ENCODE results near the gene DNAJC7.
"Not testable (repeated sequence)": the region's sequence is repeated elsewhere in the genome, so short reads cannot be mapped to it uniquely, and the experiment has no call there.

The DNAJC7 gene

GRCh38 chr17:42025191-42025579 is 7.9 kb upstream of the DNAJC7 start:
- Histone ChIP-seq H3K9ac (ENCODE audit: low read length) (no peak overlapping the region), H3K36me3 (ENCODE audit: control insufficient read depth, insufficient read depth, low read length) (peaks cover 33% of the 10 kb centered on the region), H3K4me1 (ENCODE audit: control insufficient read depth, insufficient read depth, low read length) (peaks cover 26% of the 10 kb centered on the region), H3K27ac (ENCODE audit: low read depth, low read length) (no peak overlapping the region), H3K9me3 (ENCODE audit: control insufficient read depth, insufficient read depth, low read depth, low read length) (no peaks in the 10 kb centered on the region), H3K27me3 (ENCODE audit: control insufficient read depth, insufficient read depth, low read length) (no peaks in the 10 kb centered on the region), H3K4me3 (ENCODE audit: low read depth, low read length) (no peak overlapping the region)

- no peak overlapping the region for H3K9ac ChIP-seq (ENCODE audit: low read length)
- no peak overlapping the region for H3K27ac ChIP-seq (ENCODE audit: low read depth, low read length)
- no peak overlapping the region for H3K4me3 ChIP-seq (ENCODE audit: low read depth, low read length)
These were observed 6.5 kb upstream of the DNAJC7 start for GRCh38 chr17:42023524-42024349.

GRCh38 chr17:42020845-42021244 is 3.6 kb upstream of the DNAJC7 start:
- not testable (repeated sequence) for H3K27ac ChIP-seq (ENCODE audit: low read depth, low read length); H3K4me1 ChIP-seq (ENCODE audit: control insufficient read depth, insufficient read depth, low read length); H3K27me3 ChIP-seq (ENCODE audit: control insufficient read depth, insufficient read depth, low read length); H3K9me3 ChIP-seq (ENCODE audit: control insufficient read depth, insufficient read depth, low read depth, low read length)
- H3K4me3 ChIP-seq (ENCODE audit: low read depth, low read length) = peak overlapping the region; percentile 92
- H3K36me3 ChIP-seq (ENCODE audit: control insufficient read depth, insufficient read depth, low read length) = peaks cover 33% of the 10 kb centered on the region
- peak overlapping the region; percentile 6 for H3K9ac ChIP-seq (ENCODE audit: low read length)

More at GRCh38 chr17:42023524-42024349, 6.5 kb upstream of the DNAJC7 start:
- Histone ChIP-seq H3K9me3 (ENCODE audit: control insufficient read depth, insufficient read depth, low read depth, low read length) (no peaks in the 10 kb centered on the region), H3K27me3 (ENCODE audit: control insufficient read depth, insufficient read depth, low read length) (no peaks in the 10 kb centered on the region), H3K36me3 (ENCODE audit: control insufficient read depth, insufficient read depth, low read length) (peaks cover 33% of the 10 kb centered on the region), H3K4me1 (ENCODE audit: control insufficient read depth, insufficient read depth, low read length) (peaks cover 24% of the 10 kb centered on the region)

- H3K4me1 ChIP-seq (ENCODE audit: control insufficient read depth, insufficient read depth, low read length) = 0 out of 2 replicates have a peak, but pooled peaks cover 5% of the 10 kb centered on the region
- H3K27me3 ChIP-seq (ENCODE audit: control insufficient read depth, insufficient read depth, low read length) = no peaks in the 10 kb centered on the region
- no peaks in the 10 kb centered on the region for H3K9me3 ChIP-seq (ENCODE audit: control insufficient read depth, insufficient read depth, low read depth, low read length)
- H3K9ac ChIP-seq (ENCODE audit: low read length) = peak within 1 kb of the TSS; percentile 91
- peaks cover 32% of the 10 kb centered on the region for H3K36me3 ChIP-seq (ENCODE audit: control insufficient read depth, insufficient read depth, low read length)
- H3K27ac ChIP-seq (ENCODE audit: low read depth, low read length) = peak within 1 kb of the TSS; percentile 78
- peak within 1 kb of the TSS; percentile 92 for H3K4me3 ChIP-seq (ENCODE audit: low read depth, low read length)
These were observed 2.5 kb upstream of the DNAJC7 start, which contains the start of gene NKIRAS2 for GRCh38 chr17:42019509-42020404. Gene NKIRAS2, plus strand, starts transcription at chr17:42020090. Its CDS starts 1,488 bp downstream, at chr17:42021578.

- Histone ChIP-seq H3K4me3 (ENCODE audit: low read depth, low read length) (no peak overlapping the region), H3K27me3 (ENCODE audit: control insufficient read depth, insufficient read depth, low read length) (no peaks in the 10 kb centered on the region), H3K27ac (ENCODE audit: low read depth, low read length) (no peak overlapping the region), H3K36me3 (ENCODE audit: control insufficient read depth, insufficient read depth, low read length) (peaks cover 29% of the 10 kb centered on the region), H3K9me3 (ENCODE audit: control insufficient read depth, insufficient read depth, low read depth, low read length) (no peaks in the 10 kb centered on the region), H3K9ac (ENCODE audit: low read length) (no peak overlapping the region), H3K4me1 (ENCODE audit: control insufficient read depth, insufficient read depth, low read length) (0 out of 2 replicates have a peak, but pooled peaks cover 5% of the 10 kb centered on the region)
These were observed 1.7 kb upstream of the DNAJC7 start for GRCh38 chr17:42018988-42019387.

GRCh38 chr17:42018339-42018738 is 1.1 kb upstream of the DNAJC7 start:
- H3K9ac ChIP-seq (ENCODE audit: low read length) = peak overlapping the region; percentile 100
- H3K27ac ChIP-seq (ENCODE audit: low read depth, low read length) = peak overlapping the region; percentile 99
- no peaks in the 10 kb centered on the region for H3K27me3 ChIP-seq (ENCODE audit: control insufficient read depth, insufficient read depth, low read length)
- peaks cover 8% of the 10 kb centered on the region for H3K4me1 ChIP-seq (ENCODE audit: control insufficient read depth, insufficient read depth, low read length)
- peak overlapping the region; percentile 97 for H3K4me3 ChIP-seq (ENCODE audit: low read depth, low read length)
- H3K36me3 ChIP-seq (ENCODE audit: control insufficient read depth, insufficient read depth, low read length) = peaks cover 23% of the 10 kb centered on the region
- H3K9me3 ChIP-seq (ENCODE audit: control insufficient read depth, insufficient read depth, low read depth, low read length) = no peaks in the 10 kb centered on the region

GRCh38 chr17:42017866-42018200 is 594 bp upstream of the DNAJC7 start:
- H3K9me3 ChIP-seq (ENCODE audit: control insufficient read depth, insufficient read depth, low read depth, low read length) = no peaks in the 10 kb centered on the region
- peak overlapping the region; percentile 99 for H3K27ac ChIP-seq (ENCODE audit: low read depth, low read length)
- peak overlapping the region; percentile 97 for H3K4me3 ChIP-seq (ENCODE audit: low read depth, low read length)
- H3K9ac ChIP-seq (ENCODE audit: low read length) = peak overlapping the region; percentile 100
- H3K27me3 ChIP-seq (ENCODE audit: control insufficient read depth, insufficient read depth, low read length) = no peaks in the 10 kb centered on the region
- H3K4me1 ChIP-seq (ENCODE audit: control insufficient read depth, insufficient read depth, low read length) = peaks cover 13% of the 10 kb centered on the region
- peaks cover 18% of the 10 kb centered on the region for H3K36me3 ChIP-seq (ENCODE audit: control insufficient read depth, insufficient read depth, low read length)

GRCh38 chr17:42016411-42016831 is 818 bp downstream of the DNAJC7 start:
- Histone ChIP-seq H3K4me1 (ENCODE audit: control insufficient read depth, insufficient read depth, low read length) (peaks cover 24% of the 10 kb centered on the region), H3K27ac (ENCODE audit: low read depth, low read length) (peak overlapping the region; percentile 99), H3K27me3 (ENCODE audit: control insufficient read depth, insufficient read depth, low read length) (no peaks in the 10 kb centered on the region), H3K4me3 (ENCODE audit: low read depth, low read length) (peak overlapping the region; percentile 97), H3K36me3 (ENCODE audit: control insufficient read depth, insufficient read depth, low read length) (peaks cover 6% of the 10 kb centered on the region), H3K9ac (ENCODE audit: low read length) (peak overlapping the region; percentile 100), H3K9me3 (ENCODE audit: control insufficient read depth, insufficient read depth, low read depth, low read length) (no peaks in the 10 kb centered on the region)

GRCh38 chr17:42013740-42014139 is 3.5 kb downstream of the DNAJC7 start:
- Histone ChIP-seq H3K27ac (ENCODE audit: low read depth, low read length) (peak overlapping the region; percentile 91; the same call in 1 of the 2 replicates), H3K4me1 (ENCODE audit: control insufficient read depth, insufficient read depth, low read length) (peaks cover 33% of the 10 kb centered on the region), H3K9ac (ENCODE audit: low read length) (peak overlapping the region; percentile 72), H3K4me3 (ENCODE audit: low read depth, low read length) (0 out of 2 replicates have a peak overlapping the region, but pooled peaks have one; percentile 9), H3K36me3 (ENCODE audit: control insufficient read depth, insufficient read depth, low read length) (peaks cover 13% of the 10 kb centered on the region; the same call in 1 of the 2 replicates)
- not testable (repeated sequence) for H3K9me3 ChIP-seq (ENCODE audit: control insufficient read depth, insufficient read depth, low read depth, low read length); H3K27me3 ChIP-seq (ENCODE audit: control insufficient read depth, insufficient read depth, low read length)

- not testable (repeated sequence) for H3K9me3 ChIP-seq (ENCODE audit: control insufficient read depth, insufficient read depth, low read depth, low read length); H3K27me3 ChIP-seq (ENCODE audit: control insufficient read depth, insufficient read depth, low read length)
- H3K27ac ChIP-seq (ENCODE audit: low read depth, low read length) = peak overlapping the region; percentile 91
- peaks cover 33% of the 10 kb centered on the region for H3K4me1 ChIP-seq (ENCODE audit: control insufficient read depth, insufficient read depth, low read length)
- H3K36me3 ChIP-seq (ENCODE audit: control insufficient read depth, insufficient read depth, low read length) = peaks cover 13% of the 10 kb centered on the region; the same call in 1 of the 2 replicates
- H3K9ac ChIP-seq (ENCODE audit: low read length) = peak overlapping the region; percentile 72
- H3K4me3 ChIP-seq (ENCODE audit: low read depth, low read length) = peak overlapping the region; percentile 6; the same call in 1 of the 2 replicates
These were observed 4.9 kb downstream of the DNAJC7 start for GRCh38 chr17:42012363-42012762.

Data from HUES6 (cell line).